Panc1 (cell line): Measurements from ENCODE around the gene BNC1. TPM values are rescaled to one million over a fixed set of nuclear protein-coding genes. Genes with fewer than 3 reads are reported as not detected.

ENCODE experiments used
- ATAC-seq: fragments of 200-7000 bp; cut with Tn5 transposase; 2 replicates; pipeline ENCODE4 v1.9.1; 2020; ENCODE audit warnings: mild to moderate bottlenecking, moderate library complexity
- BruUV-seq: library from RNA; stranded (reverse); fragments of 400-500 nt; replicated peaks from 2 replicates; lab custom pipeline; 2021; lab: Mats Ljungman, UMichigan
- CTCF ChIA-PET: fragments of 300-600 bp; sonication (Branson Sonifier 250); formaldehyde crosslinking; loops from one replicate; lab custom pipeline; 2022; ENCODE audit warnings: antibody characterized with exemption; lab: Charles Lee
- POLR2A ChIA-PET: fragments of 300-600 bp; sonication (Branson Sonifier 250); formaldehyde crosslinking; loops from one replicate; lab custom pipeline; 2022; ENCODE audit warnings: antibody characterized with exemption; lab: Charles Lee
- DNase-seq: peaks from one replicate; pipeline ENCODE4 v3.0.0-alpha.2; 2010; ENCODE audit warnings: low read depth, low spot score
- H3K27ac ChIP-seq: 2 replicates; pipeline ENCODE4 v1.5.1; 2011; ENCODE audit warnings: mild to moderate bottlenecking, low read length, inconsistent platforms
- H3K27me3 ChIP-seq: fragments of 200-500 bp; sonication (Bioruptor generic); 2 replicates; pipeline ENCODE4 v1.6.0; 2014; ENCODE audit warnings: low read length, inconsistent platforms; ENCODE audit not compliant: control insufficient read depth, insufficient read depth
- H3K36me3 ChIP-seq: fragments of 200-500 bp; sonication (Bioruptor generic); 2 replicates; pipeline ENCODE4 v1.5.1; 2014; ENCODE audit warnings: inconsistent platforms, mild to moderate bottlenecking, low read length, moderate library complexity; ENCODE audit not compliant: control insufficient read depth, insufficient read depth
- H3K4me1 ChIP-seq: 2 replicates; pipeline ENCODE4 v1.5.1; 2011; ENCODE audit warnings: inconsistent platforms, mild to moderate bottlenecking, low read length, moderate library complexity; ENCODE audit not compliant: control insufficient read depth, insufficient read depth
- H3K4me3 ChIP-seq, 2 experiments: 2 replicates each; pipeline ENCODE4 v1.5.1; 2011 to 2012; ENCODE audit warnings: low read depth in 2 of 2, low read length in 2 of 2, mild to moderate bottlenecking in 2 of 2, inconsistent platforms in 1 of 2, moderate library complexity in 1 of 2
- H3K9me3 ChIP-seq: fragments of 200-500 bp; sonication (Bioruptor generic); 2 replicates; pipeline ENCODE4 v1.5.1; 2014; ENCODE audit warnings: low read depth, mild to moderate bottlenecking, inconsistent platforms, low read length, moderate library complexity; ENCODE audit not compliant: control insufficient read depth, insufficient read depth
- POLR2AphosphoS5 ChIP-seq: IDR thresholded peaks from 2 replicates; pipeline ENCODE4 v1.6.1; 2012; ENCODE audit warnings: mild to moderate bottlenecking, low read depth, low read length, moderate library complexity
- SIN3A ChIP-seq: IDR thresholded peaks from 2 replicates; pipeline ENCODE4 v1.6.1; 2012; ENCODE audit warnings: low read depth, mild to moderate bottlenecking, low read length, moderate library complexity, borderline replicate concordance; ENCODE audit not compliant: insufficient read depth
- TCF7L2 ChIP-seq: IDR thresholded peaks from 2 replicates; pipeline ENCODE4 v1.6.1; 2011; ENCODE audit warnings: mild to moderate bottlenecking, low read depth, low read length, inconsistent platforms
- in situ Hi-C: cut with HindIII; loops from 2 replicates; pipeline ENCODE4 v1.10.0; 2016; ENCODE audit warnings: low sequenced_read_pairs, low pct_unique_long_range_greater_than_20kb
- intact Hi-C: fragments of 100-400 bp; cut with micrococcal nuclease; formaldehyde crosslinking; loops from one replicate; pipeline ENCODE4 v1.10.0; 2022; ENCODE audit not compliant: unreplicated experiment
- total RNA-seq: library from RNA; stranded (reverse); gene quantifications from one replicate; pipeline ENCODE4 v1.2.1, GENCODE V29; 2021; ENCODE audit not compliant: unreplicated experiment
- TF ChIP-seq, protein P1 (sequence below), 2 experiments: IDR thresholded peaks; 2 replicates each; pipeline ENCODE4 v1.6.1; 2011 to 2012; ENCODE audit warnings: low read depth in 2 of 2, control low read depth in 1 of 2, low read length in 1 of 2, mild to moderate bottlenecking in 1 of 2, moderate library complexity in 1 of 2; ENCODE audit not compliant: insufficient read depth in 1 of 2
- TF ChIP-seq, protein P2 (sequence below): fragments of 450-650 bp; IDR thresholded peaks from 2 replicates; pipeline ENCODE4 v1.5.1; 2017; ENCODE audit warnings: mild to moderate bottlenecking

BNC1 gene
- total RNA-seq, 1 experiment from 2014 or later: not detected

DNA sequence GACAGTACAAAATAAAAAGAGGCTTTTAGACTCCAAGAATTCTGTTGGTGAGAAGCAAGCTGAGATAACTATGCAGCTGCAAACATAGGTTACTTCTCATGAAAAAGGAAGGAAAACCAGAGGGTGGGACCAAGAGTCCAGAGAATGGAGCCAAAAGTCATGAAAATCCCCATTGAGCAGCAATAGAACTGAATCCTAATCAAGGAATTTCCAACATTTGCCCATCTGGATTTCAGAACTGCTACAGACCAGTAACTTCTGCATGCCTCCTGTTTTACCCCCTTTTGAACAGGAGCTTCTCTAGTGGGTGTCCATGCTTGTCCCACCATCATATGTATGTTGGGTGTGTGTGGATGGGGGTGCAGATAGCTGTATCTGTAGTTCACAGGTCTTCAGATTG is 33.6 kb upstream of the BNC1 start:
- in situ Hi-C loops: no loop called here
- H3K9me3 ChIP-seq: no peaks in the 10 kb centered on the region
- intact Hi-C loops: no loop called here
- BruUV-seq: no TSS peak
- no peaks in the 10 kb centered on the region; the same call in 1 of the 2 replicates for H3K27me3 ChIP-seq
- no peaks in the 10 kb centered on the region for H3K4me1 ChIP-seq
- ATAC-seq (no peak), DNase-seq (no peak)
- no peak overlapping the region for H3K4me3 ChIP-seq
- no peak overlapping the region for H3K27ac ChIP-seq
- TF ChIP-seq POLR2AphosphoS5: no peak
- TF ChIP-seq SIN3A: no peak
- TF ChIP-seq, protein P1, sequence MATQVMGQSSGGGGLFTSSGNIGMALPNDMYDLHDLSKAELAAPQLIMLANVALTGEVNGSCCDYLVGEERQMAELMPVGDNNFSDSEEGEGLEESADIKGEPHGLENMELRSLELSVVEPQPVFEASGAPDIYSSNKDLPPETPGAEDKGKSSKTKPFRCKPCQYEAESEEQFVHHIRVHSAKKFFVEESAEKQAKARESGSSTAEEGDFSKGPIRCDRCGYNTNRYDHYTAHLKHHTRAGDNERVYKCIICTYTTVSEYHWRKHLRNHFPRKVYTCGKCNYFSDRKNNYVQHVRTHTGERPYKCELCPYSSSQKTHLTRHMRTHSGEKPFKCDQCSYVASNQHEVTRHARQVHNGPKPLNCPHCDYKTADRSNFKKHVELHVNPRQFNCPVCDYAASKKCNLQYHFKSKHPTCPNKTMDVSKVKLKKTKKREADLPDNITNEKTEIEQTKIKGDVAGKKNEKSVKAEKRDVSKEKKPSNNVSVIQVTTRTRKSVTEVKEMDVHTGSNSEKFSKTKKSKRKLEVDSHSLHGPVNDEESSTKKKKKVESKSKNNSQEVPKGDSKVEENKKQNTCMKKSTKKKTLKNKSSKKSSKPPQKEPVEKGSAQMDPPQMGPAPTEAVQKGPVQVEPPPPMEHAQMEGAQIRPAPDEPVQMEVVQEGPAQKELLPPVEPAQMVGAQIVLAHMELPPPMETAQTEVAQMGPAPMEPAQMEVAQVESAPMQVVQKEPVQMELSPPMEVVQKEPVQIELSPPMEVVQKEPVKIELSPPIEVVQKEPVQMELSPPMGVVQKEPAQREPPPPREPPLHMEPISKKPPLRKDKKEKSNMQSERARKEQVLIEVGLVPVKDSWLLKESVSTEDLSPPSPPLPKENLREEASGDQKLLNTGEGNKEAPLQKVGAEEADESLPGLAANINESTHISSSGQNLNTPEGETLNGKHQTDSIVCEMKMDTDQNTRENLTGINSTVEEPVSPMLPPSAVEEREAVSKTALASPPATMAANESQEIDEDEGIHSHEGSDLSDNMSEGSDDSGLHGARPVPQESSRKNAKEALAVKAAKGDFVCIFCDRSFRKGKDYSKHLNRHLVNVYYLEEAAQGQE (IDR thresholded peaks at IDR 0.05; ENCODE audit: insufficient read depth in 1 of 2, low read depth in 2 of 2, low read length in 1 of 2): no peak
- TF ChIP-seq TCF7L2: no peak
- TF ChIP-seq, protein P2, sequence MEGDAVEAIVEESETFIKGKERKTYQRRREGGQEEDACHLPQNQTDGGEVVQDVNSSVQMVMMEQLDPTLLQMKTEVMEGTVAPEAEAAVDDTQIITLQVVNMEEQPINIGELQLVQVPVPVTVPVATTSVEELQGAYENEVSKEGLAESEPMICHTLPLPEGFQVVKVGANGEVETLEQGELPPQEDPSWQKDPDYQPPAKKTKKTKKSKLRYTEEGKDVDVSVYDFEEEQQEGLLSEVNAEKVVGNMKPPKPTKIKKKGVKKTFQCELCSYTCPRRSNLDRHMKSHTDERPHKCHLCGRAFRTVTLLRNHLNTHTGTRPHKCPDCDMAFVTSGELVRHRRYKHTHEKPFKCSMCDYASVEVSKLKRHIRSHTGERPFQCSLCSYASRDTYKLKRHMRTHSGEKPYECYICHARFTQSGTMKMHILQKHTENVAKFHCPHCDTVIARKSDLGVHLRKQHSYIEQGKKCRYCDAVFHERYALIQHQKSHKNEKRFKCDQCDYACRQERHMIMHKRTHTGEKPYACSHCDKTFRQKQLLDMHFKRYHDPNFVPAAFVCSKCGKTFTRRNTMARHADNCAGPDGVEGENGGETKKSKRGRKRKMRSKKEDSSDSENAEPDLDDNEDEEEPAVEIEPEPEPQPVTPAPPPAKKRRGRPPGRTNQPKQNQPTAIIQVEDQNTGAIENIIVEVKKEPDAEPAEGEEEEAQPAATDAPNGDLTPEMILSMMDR: no peak
- CTCF ChIA-PET: no interaction called here
- POLR2A ChIA-PET: no interaction called here
- H3K36me3 ChIP-seq: no peaks in the 10 kb centered on the region

DNA sequence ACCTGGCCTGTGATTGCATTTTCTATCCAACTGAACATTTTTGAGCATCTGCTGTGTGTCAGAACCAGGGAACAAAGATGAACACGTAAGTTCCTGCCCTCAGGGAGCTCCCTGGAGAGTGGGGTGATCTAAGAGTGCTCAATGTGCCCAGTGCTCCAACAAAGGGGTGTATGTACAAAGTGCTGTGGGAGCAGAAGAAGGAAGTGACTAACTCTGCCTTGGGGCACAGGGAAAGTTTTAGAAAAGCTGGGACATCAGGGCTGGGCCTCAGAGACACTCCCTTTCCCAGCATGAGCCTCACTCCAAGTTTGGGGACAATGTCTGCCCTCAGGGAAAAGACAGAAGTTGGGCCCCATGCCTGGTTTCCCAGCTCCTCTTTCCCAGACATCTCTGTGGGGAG is 27.6 kb upstream of the BNC1 start:
- CTCF ChIA-PET: no interaction called here
- BruUV-seq: no TSS peak

More for the DNA sequence above, 27.6 kb upstream of the BNC1 start:
- H3K4me1 ChIP-seq: no peaks in the 10 kb centered on the region
- H3K36me3 ChIP-seq: no peaks in the 10 kb centered on the region
- in situ Hi-C loops (no loop called here), intact Hi-C loops (no loop called here)
- no peak overlapping the region for H3K4me3 ChIP-seq
- no peak overlapping the region for H3K27ac ChIP-seq
- POLR2A ChIA-PET: no interaction called here
- no peaks in the 10 kb centered on the region for H3K9me3 ChIP-seq
- no peak for DNase-seq
- TF ChIP-seq TCF7L2: no peak
- TF ChIP-seq, protein P2: no peak
- TF ChIP-seq, protein P1 (IDR thresholded peaks at IDR 0.05; ENCODE audit: insufficient read depth in 1 of 2, low read depth in 2 of 2, low read length in 1 of 2): no peak
- TF ChIP-seq POLR2AphosphoS5: no peak
- no peak for TF ChIP-seq SIN3A
- no peak for ATAC-seq
- H3K27me3 ChIP-seq: no peaks in the 10 kb centered on the region
